ENCODE results near the gene COLGALT1.
A peak's percentile ranks its signal among the peaks of the same experiment; 100 is the strongest.
"Not testable (repeated sequence)": the region's sequence is repeated elsewhere in the genome, so short reads cannot be mapped to it uniquely, and the experiment has no call there.

The COLGALT1 gene

GRCh38 chr19:17555480-17555928 lies at the start of gene COLGALT1:
Gene COLGALT1, plus strand, starts transcription at chr19:17555649. Its CDS starts 65 bp downstream, at chr19:17555714.
- peak; percentile 93 for DNase-seq (ENCODE audit: low spot score)

GRCh38 chr19:17506745-17507144 lies 48.7 kb upstream of the COLGALT1 start:
- no peak for DNase-seq (ENCODE audit: low spot score)

- not testable (repeated sequence) for DNase-seq (ENCODE audit: low spot score)
These were observed 46.9 kb upstream of the COLGALT1 start for GRCh38 chr19:17508558-17508933.

GRCh38 chr19:17510220-17510993 lies 45.0 kb upstream of the COLGALT1 start:
- DNase-seq (ENCODE audit: low spot score), result no peak

- peak; percentile 28 for DNase-seq (ENCODE audit: low spot score)
These were observed 43.5 kb upstream of the COLGALT1 start for GRCh38 chr19:17511724-17512573.

- DNase-seq (ENCODE audit: low spot score), result no peak
These were observed 42.9 kb upstream of the COLGALT1 start for GRCh38 chr19:17512574-17512939.

GRCh38 chr19:17515408-17516149 lies 39.9 kb upstream of the COLGALT1 start:
- DNase-seq (ENCODE audit: low spot score), result no peak

GRCh38 chr19:17517898-17518297 lies 37.6 kb upstream of the COLGALT1 start:
- DNase-seq (ENCODE audit: low spot score), result no peak

GRCh38 chr19:17518654-17519053 lies 36.8 kb upstream of the COLGALT1 start:
- DNase-seq (ENCODE audit: low spot score), result not testable (repeated sequence)

GRCh38 chr19:17519967-17520366 lies 35.5 kb upstream of the COLGALT1 start:
- DNase-seq (ENCODE audit: low spot score), result no peak

GRCh38 chr19:17520865-17521264 lies 34.6 kb upstream of the COLGALT1 start:
- no peak for DNase-seq (ENCODE audit: low spot score)

- DNase-seq (ENCODE audit: low spot score), result no peak
These were observed 32.2 kb upstream of the COLGALT1 start for GRCh38 chr19:17522988-17523872.

GRCh38 chr19:17524651-17525050 lies 30.8 kb upstream of the COLGALT1 start:
- DNase-seq (ENCODE audit: low spot score), result no peak

GRCh38 chr19:17525141-17525540 lies 30.3 kb upstream of the COLGALT1 start:
- DNase-seq (ENCODE audit: low spot score), result no peak

GRCh38 chr19:17526922-17527321 lies 28.5 kb upstream of the COLGALT1 start:
- no peak for DNase-seq (ENCODE audit: low spot score)

GRCh38 chr19:17527326-17527725 lies 28.1 kb upstream of the COLGALT1 start:
- DNase-seq (ENCODE audit: low spot score), result no peak

- DNase-seq (ENCODE audit: low spot score), result no peak
These were observed 26.8 kb upstream of the COLGALT1 start for GRCh38 chr19:17528610-17529009.

GRCh38 chr19:17529239-17530158 lies 25.9 kb upstream of the COLGALT1 start:
- DNase-seq (ENCODE audit: low spot score), result no peak

- no peak for DNase-seq (ENCODE audit: low spot score)
These were observed 24.9 kb upstream of the COLGALT1 start for GRCh38 chr19:17530586-17530985.

GRCh38 chr19:17532116-17532515 lies 23.3 kb upstream of the COLGALT1 start:
- DNase-seq (ENCODE audit: low spot score), result no peak

Data from COLO829 (cell line).